GM23338 (cell line): Measurements from ENCODE around the gene EFCAB13. TPM values are rescaled to one million over a fixed set of nuclear protein-coding genes. Genes with fewer than 3 reads are reported as not detected.

Source experiments
- ATAC-seq: fragments of 200-7000 bp; cut with Tn5 transposase; 3 replicates; pipeline ENCODE4 v1.9.1; 2020
- DNase-seq: peaks from one replicate; pipeline ENCODE4 v3.0.0-alpha.2; 2015; ENCODE audit warnings: low spot score
- H2AFZ ChIP-seq: fragments of 200-600 bp; sonication (generic); 2 replicates; pipeline ENCODE4 v1.8.0; 2016; ENCODE audit warnings: antibody characterized with exemption, mild to moderate bottlenecking, moderate library complexity
- H3F3A ChIP-seq: fragments of 200-600 bp; sonication (generic); replicated peaks from 2 replicates; pipeline ENCODE4 v1.8.0; 2017; ENCODE audit warnings: antibody characterized with exemption, mixed run types, low read depth
- H3K27ac ChIP-seq: fragments of 200-600 bp; sonication (generic); 2 replicates; pipeline ENCODE4 v1.6.1; 2016; ENCODE audit warnings: low read depth
- H3K27me3 ChIP-seq: fragments of 200-600 bp; sonication (generic); 2 replicates; pipeline ENCODE4 v1.8.0; 2016; ENCODE audit warnings: mild to moderate bottlenecking, mixed run types, moderate library complexity; ENCODE audit not compliant: insufficient read depth
- H3K36me3 ChIP-seq: fragments of 200-600 bp; sonication (generic); 2 replicates; pipeline ENCODE4 v1.8.0; 2016; ENCODE audit warnings: mild to moderate bottlenecking; ENCODE audit not compliant: insufficient read depth
- H3K4me1 ChIP-seq: fragments of 200-600 bp; sonication (generic); 2 replicates; pipeline ENCODE4 v1.8.0; 2016; ENCODE audit warnings: mild to moderate bottlenecking, moderate library complexity; ENCODE audit not compliant: insufficient read depth
- H3K4me2 ChIP-seq: fragments of 200-600 bp; sonication (generic); 2 replicates; pipeline ENCODE4 v1.7.1; 2017; ENCODE audit warnings: mixed run types
- H3K4me3 ChIP-seq: fragments of 200-600 bp; sonication (generic); 2 replicates; pipeline ENCODE4 v1.6.1; 2016; ENCODE audit warnings: mixed run types
- H3K79me2 ChIP-seq: fragments of 200-600 bp; sonication (generic); replicated peaks from 2 replicates; pipeline ENCODE4 v1.8.0; 2017; ENCODE audit warnings: mild to moderate bottlenecking; ENCODE audit not compliant: insufficient read depth
- H3K9me2 ChIP-seq: fragments of 200-600 bp; sonication (generic); 2 replicates; pipeline ENCODE4 v1.8.0; 2017; ENCODE audit not compliant: insufficient read depth
- H4K20me1 ChIP-seq: fragments of 200-600 bp; sonication (generic); replicated peaks from 2 replicates; pipeline ENCODE4 v1.8.0; 2017; ENCODE audit warnings: mild to moderate bottlenecking; ENCODE audit not compliant: insufficient read depth
- H3K27ac Mint-ChIP-seq: 2 replicates; pipeline ENCODE4 v1.8.0; 2020; ENCODE audit warnings: inconsistent platforms, mild to moderate bottlenecking, moderate library complexity, mixed read lengths
- H3K27me3 Mint-ChIP-seq: 3 replicates; pipeline ENCODE4 v1.8.0; 2022; ENCODE audit warnings: low read depth, mild to moderate bottlenecking, moderate library complexity, mixed read lengths, inconsistent platforms; ENCODE audit not compliant: insufficient read depth, poor library complexity
- H3K36me3 Mint-ChIP-seq: 3 replicates; pipeline ENCODE4 v1.8.0; 2021; ENCODE audit warnings: low read depth, mild to moderate bottlenecking, inconsistent platforms, moderate library complexity, mixed read lengths
- H3K4me1 Mint-ChIP-seq: 3 replicates; pipeline ENCODE4 v1.8.0; 2020; ENCODE audit warnings: mild to moderate bottlenecking, inconsistent platforms, mixed read lengths
- H3K4me3 Mint-ChIP-seq: 3 replicates; pipeline ENCODE4 v1.8.0; 2021; ENCODE audit warnings: moderate library complexity, mild to moderate bottlenecking, inconsistent platforms, mixed read lengths
- H3K9me3 Mint-ChIP-seq: 3 replicates; pipeline ENCODE4 v1.8.0; 2020; ENCODE audit warnings: moderate library complexity, mild to moderate bottlenecking, inconsistent platforms, mixed read lengths
- CREB1 ChIP-seq: fragments of 250-450 bp; sonication (Bioruptor Pico); IDR thresholded peaks from 2 replicates; pipeline ENCODE4 v1.5.0; 2020; ENCODE audit warnings: low read depth, mild to moderate bottlenecking, moderate library complexity
- EZH2phosphoT487 ChIP-seq: fragments of 200-600 bp; sonication (generic); IDR thresholded peaks from one replicate; pipeline ENCODE4 v1.8.1; 2018; ENCODE audit warnings: antibody characterized with exemption; ENCODE audit not compliant: unreplicated experiment
- ZNF462 ChIP-seq: fragments of 250-450 bp; sonication (Bioruptor Pico); IDR thresholded peaks from 2 replicates; pipeline ENCODE4 v1.5.0; 2020; ENCODE audit warnings: mild to moderate bottlenecking, moderate library complexity
- polyA plus RNA-seq: library from polyadenylated mRNA; unstranded; fragments of >200 nt; fragmentation: Nextera tagmentation; extraction: Ambion mirVana; gene quantifications from 2 replicates; pipeline ENCODE4 v1.2.1, GENCODE V29; 2016
- total RNA-seq: library from RNA; depleted of rRNA; stranded (reverse); fragments of >200 nt; shearing (Covaris generic); gene quantifications from 2 replicates; pipeline ENCODE4 v1.2.3, GENCODE V29; 2014
- TF ChIP-seq, protein P1 (sequence below): IDR thresholded peaks from 2 replicates; pipeline ENCODE4 v1.6.1; 2016; ENCODE audit warnings: antibody characterized with exemption

The EFCAB13 gene
- total and polyA plus RNA-seq, 2 experiments from 2014 or later, result 4.1 to 5.4 TPM

DNA sequence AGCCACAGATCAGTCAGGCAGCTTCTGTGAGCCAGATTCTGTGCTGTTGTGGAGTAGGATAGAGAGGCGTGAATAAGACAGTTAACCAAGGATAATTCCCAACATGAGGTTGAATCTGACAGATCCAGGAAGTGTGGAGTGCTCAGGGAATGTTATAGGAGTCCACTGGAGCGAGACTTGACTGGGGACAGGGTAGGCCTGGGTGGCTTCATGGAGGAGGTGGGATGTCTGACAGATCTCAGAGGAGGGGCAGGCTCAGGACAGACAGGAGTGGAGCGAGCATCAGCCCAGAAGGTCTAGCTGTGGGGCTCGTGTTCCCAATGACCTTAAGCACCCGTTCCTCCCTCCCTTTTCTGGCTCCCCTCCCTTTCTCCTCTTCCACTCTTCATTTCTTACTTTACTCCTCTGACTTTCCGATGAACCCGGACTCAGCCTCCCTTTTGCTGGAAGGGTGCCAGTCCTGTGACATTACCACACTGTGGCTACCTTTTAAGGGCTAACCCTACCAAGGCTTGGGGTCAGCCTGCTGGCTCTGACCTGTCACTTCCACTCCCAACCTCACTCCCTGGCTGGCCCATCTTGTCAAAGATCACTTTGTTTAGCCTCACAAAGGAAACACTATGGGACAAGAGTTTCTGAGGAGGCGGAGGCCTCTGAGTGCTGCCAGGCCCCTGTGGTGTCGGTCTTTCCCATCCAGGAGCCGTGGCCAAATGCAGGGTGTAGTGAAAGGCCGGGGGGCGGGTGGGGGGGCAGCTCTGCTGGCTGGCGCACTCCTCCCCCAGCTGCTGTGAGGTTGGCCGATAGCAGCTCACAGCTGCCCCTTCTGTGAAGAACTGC is 28.5 kb upstream of the EFCAB13 start (continued):
- TF ChIP-seq ZNF462 (CRISPR knock-in tag), result no peak

GRCh38 chr17:47295874-47296255 is 27.9 kb upstream of the EFCAB13 start:
- Histone ChIP-seq H3K9me2 (no peaks in the 10 kb centered on the region), H4K20me1 (no peaks in the 10 kb centered on the region), H3K36me3 (no peaks in the 10 kb centered on the region), H3K79me2 (no peaks in the 10 kb centered on the region), H3K27ac (no peak overlapping the region), H3K4me1 (peaks cover 1% of the 10 kb centered on the region; the same call in 1 of the 2 replicates), H3K4me2 (no peak overlapping the region), H3K4me3 (no peak overlapping the region), H3F3A (no peaks in the 10 kb centered on the region), H3K27me3 (peaks cover 3% of the 10 kb centered on the region; the same call in 1 of the 2 replicates), H2AFZ (no peak overlapping the region)
- no peak for ATAC-seq
- Mint-ChIP-seq H3K4me3 (no peak overlapping the region), H3K27me3 (peaks cover 9% of the 10 kb centered on the region), H3K9me3 (no peaks in the 10 kb centered on the region), H3K27ac (no peak overlapping the region), H3K4me1 (peaks cover 11% of the 10 kb centered on the region), H3K36me3 (no peaks in the 10 kb centered on the region)
- no peak for DNase-seq
- TF ChIP-seq, protein P1, sequence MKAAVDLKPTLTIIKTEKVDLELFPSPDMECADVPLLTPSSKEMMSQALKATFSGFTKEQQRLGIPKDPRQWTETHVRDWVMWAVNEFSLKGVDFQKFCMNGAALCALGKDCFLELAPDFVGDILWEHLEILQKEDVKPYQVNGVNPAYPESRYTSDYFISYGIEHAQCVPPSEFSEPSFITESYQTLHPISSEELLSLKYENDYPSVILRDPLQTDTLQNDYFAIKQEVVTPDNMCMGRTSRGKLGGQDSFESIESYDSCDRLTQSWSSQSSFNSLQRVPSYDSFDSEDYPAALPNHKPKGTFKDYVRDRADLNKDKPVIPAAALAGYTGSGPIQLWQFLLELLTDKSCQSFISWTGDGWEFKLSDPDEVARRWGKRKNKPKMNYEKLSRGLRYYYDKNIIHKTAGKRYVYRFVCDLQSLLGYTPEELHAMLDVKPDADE, result no peak
- TF ChIP-seq ZNF462 (CRISPR knock-in tag), result no peak
- TF ChIP-seq CREB1 (CRISPR knock-in tag), result no peak
- TF ChIP-seq EZH2phosphoT487, result no peak
